Measurements from ENCODE around the gene TSPAN15. TPM values are rescaled to one million over a fixed set of nuclear protein-coding genes. Genes with fewer than 3 reads are reported as not detected.
"Not testable (repeated sequence)": the region's sequence is repeated elsewhere in the genome, so short reads cannot be mapped to it uniquely, and the experiment has no call there.

The TSPAN15 gene
- total RNA-seq, 4 donors from 2014 or later, result 97.7 to 152 (median 148) TPM

DNA sequence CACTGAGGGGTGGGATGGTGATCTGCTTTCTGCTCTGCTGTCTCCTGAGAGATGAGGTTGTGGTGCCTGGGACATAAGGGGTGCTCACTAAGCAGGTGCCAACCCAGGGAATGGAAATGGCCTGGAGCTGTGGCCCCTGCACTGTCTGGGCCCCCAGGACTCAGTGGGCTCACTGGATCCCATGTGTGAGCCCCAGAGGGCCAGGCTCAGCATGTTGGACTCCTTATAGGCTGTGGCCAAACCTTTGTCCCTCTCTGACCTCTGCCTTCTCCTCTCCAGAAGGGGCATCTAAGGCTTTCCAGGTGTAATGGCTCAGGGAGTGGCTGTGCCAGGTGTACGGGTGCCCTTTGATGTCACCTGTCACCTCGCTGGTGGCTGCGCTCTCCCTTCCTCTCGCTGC lies 65.5 kb downstream of the TSPAN15 start:
- no peak overlapping the region for H3K27ac ChIP-seq
- intact Hi-C loops (cut with DNase I; ENCODE audit: low total_unique reads) (loop anchor here (5.0 kb wide), 1 partner anchor 121 kb away; no protein-coding TSS in a partner anchor), in situ Hi-C loops (cut with MboI; ENCODE audit: low pct_ligation_motif_present in 1 of 4, low pct_unique_long_range_greater_than_20kb in 1 of 4, low sequenced_read_pairs in 3 of 4) (loop anchor here (5.0 to 25.0 kb wide), 4 partner anchors 121 to 279 kb away; partner anchors contain the start of gene FAM241B (in 1 of the 4))
- H3K27me3 ChIP-seq, result no peaks in the 10 kb centered on the region
- H3K4me3 ChIP-seq, result no peak overlapping the region
- H3K9me3 ChIP-seq, result no peaks in the 10 kb centered on the region
- TF ChIP-seq EP300 (IDR thresholded peaks at IDR 0.05; ENCODE audit: low read depth) (no peak), POLR2A (IDR thresholded peaks at IDR 0.05) (no peak), POLR2AphosphoS5 (IDR thresholded peaks at IDR 0.05) (no peak)
- TF ChIP-seq, protein P1, sequence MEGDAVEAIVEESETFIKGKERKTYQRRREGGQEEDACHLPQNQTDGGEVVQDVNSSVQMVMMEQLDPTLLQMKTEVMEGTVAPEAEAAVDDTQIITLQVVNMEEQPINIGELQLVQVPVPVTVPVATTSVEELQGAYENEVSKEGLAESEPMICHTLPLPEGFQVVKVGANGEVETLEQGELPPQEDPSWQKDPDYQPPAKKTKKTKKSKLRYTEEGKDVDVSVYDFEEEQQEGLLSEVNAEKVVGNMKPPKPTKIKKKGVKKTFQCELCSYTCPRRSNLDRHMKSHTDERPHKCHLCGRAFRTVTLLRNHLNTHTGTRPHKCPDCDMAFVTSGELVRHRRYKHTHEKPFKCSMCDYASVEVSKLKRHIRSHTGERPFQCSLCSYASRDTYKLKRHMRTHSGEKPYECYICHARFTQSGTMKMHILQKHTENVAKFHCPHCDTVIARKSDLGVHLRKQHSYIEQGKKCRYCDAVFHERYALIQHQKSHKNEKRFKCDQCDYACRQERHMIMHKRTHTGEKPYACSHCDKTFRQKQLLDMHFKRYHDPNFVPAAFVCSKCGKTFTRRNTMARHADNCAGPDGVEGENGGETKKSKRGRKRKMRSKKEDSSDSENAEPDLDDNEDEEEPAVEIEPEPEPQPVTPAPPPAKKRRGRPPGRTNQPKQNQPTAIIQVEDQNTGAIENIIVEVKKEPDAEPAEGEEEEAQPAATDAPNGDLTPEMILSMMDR (IDR thresholded peaks at IDR 0.05), result no peak
- 43% methylated on average over 4 of the region's 4 CpGs; no CpG with 5 or more reads in 1 of the 2 donors for WGBS, 2 donors (ENCODE audit: low coverage in 1 of 2)
- DNase-seq, result no peak
- peaks cover 0 to 6% (median 0%) of the 10 kb centered on the region in 4 donors for H3K36me3 ChIP-seq
- no peaks in the 10 kb centered on the region for H3K4me1 ChIP-seq

GRCh38 chr10:69517271-69517848 lies 66.1 kb downstream of the TSPAN15 start:
- no peaks in the 10 kb centered on the region for H3K9me3 ChIP-seq
- TF ChIP-seq POLR2A (IDR thresholded peaks at IDR 0.05) (no peak), EP300 (IDR thresholded peaks at IDR 0.05; ENCODE audit: low read depth) (no peak), POLR2AphosphoS5 (IDR thresholded peaks at IDR 0.05) (no peak)
- TF ChIP-seq, protein P1 (IDR thresholded peaks at IDR 0.05), result no peak
- no peaks in the 10 kb centered on the region for H3K27me3 ChIP-seq
- 83% methylated on average over 9 of the region's 9 CpGs; no CpG with 5 or more reads in 1 of the 2 donors for WGBS, 2 donors (ENCODE audit: low coverage in 1 of 2)
- no peak overlapping the region for H3K4me3 ChIP-seq
- H3K27ac ChIP-seq, result no peak overlapping the region
- peaks cover 0 to 6% (median 0%) of the 10 kb centered on the region in 4 donors for H3K36me3 ChIP-seq
- DNase-seq, result no peak
- H3K4me1 ChIP-seq, result no peaks in the 10 kb centered on the region
- in situ Hi-C loops (cut with MboI; ENCODE audit: low pct_ligation_motif_present in 1 of 4, low pct_unique_long_range_greater_than_20kb in 1 of 4, low sequenced_read_pairs in 3 of 4) (loop anchor here (5.0 to 25.0 kb wide), 4 partner anchors 120 to 280 kb away; partner anchors contain the start of gene FAM241B (in 1 of the 4)), intact Hi-C loops (cut with DNase I; ENCODE audit: low total_unique reads) (loop anchor here (5.0 kb wide), 1 partner anchor 120 kb away; no protein-coding TSS in a partner anchor)

DNA sequence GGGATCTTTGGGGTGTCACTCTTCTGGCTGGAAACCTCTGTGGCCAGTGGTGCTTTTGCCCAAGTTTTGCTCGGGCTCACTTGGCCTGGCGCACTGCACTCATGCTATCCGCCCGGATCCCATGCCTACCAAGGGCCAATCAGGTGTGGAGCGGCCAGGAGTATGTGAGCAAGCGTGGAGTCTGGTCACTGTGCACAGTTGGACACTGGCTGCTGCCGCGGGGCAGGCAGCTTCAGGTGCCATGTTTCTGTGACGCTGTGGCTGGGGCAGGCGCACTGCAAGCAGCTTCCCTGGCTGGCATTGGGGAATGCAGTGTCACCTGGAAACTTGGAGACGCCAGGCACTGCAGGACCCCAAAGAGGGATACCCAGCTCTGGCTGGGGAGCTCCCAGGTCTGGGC lies 76.7 kb downstream of the TSPAN15 start:
- Histone ChIP-seq H3K36me3 (no peaks in the 10 kb centered on the region), H3K4me3 (no peak overlapping the region), H3K27me3 (no peaks in the 10 kb centered on the region), H3K9me3 (no peaks in the 10 kb centered on the region), H3K27ac (no peak overlapping the region), H3K4me1 (no peaks in the 10 kb centered on the region)
- in situ Hi-C loops (cut with MboI; ENCODE audit: low pct_ligation_motif_present in 1 of 4, low pct_unique_long_range_greater_than_20kb in 1 of 4, low sequenced_read_pairs in 3 of 4), result no loop called here
- no peak for DNase-seq
- 88 to 94% methylated on average over 3 of the region's 11 CpGs for WGBS, 2 donors (ENCODE audit: low coverage in 1 of 2)
- TF ChIP-seq POLR2A (IDR thresholded peaks at IDR 0.05) (no peak), EP300 (IDR thresholded peaks at IDR 0.05; ENCODE audit: low read depth) (no peak), POLR2AphosphoS5 (IDR thresholded peaks at IDR 0.05) (no peak)
- TF ChIP-seq, protein P1 (IDR thresholded peaks at IDR 0.05), result no peak
- intact Hi-C loops (cut with DNase I; ENCODE audit: low total_unique reads), result loop anchor here (5.0 kb wide), 1 partner anchor 84 kb away; no protein-coding TSS in a partner anchor

DNA sequence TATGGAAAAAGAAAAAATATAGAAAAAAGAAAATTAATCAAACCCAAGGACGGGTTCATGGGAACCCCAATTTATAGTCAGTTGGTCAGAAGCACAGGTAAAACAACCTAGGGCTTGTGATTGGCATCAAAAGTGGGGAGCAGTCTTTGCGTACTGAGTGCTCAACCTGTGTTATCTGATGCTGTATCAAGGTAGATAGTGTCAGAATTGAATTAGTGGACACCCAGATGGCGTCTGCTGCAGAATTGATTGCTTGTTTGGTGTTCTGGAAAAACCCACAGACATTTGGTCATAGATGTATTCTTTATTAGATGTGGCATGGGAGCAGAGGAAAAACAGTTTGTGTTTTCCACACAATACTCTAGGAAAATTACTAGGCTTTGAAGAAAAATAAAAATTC lies 82.4 kb downstream of the TSPAN15 start:
- H3K9me3 ChIP-seq, result no peaks in the 10 kb centered on the region
- TF ChIP-seq EP300 (IDR thresholded peaks at IDR 0.05; ENCODE audit: low read depth) (no peak), POLR2A (IDR thresholded peaks at IDR 0.05) (no peak), POLR2AphosphoS5 (IDR thresholded peaks at IDR 0.05) (no peak)
- TF ChIP-seq, protein P1 (IDR thresholded peaks at IDR 0.05), result no peak
- intact Hi-C loops (cut with DNase I; ENCODE audit: low total_unique reads), result no loop called here
- no peak overlapping the region for H3K27ac ChIP-seq
- 75 to 86% methylated on average over 2 to 3 of the region's 3 CpGs for WGBS, 2 donors (ENCODE audit: low coverage in 1 of 2)
- no peak for DNase-seq
- H3K4me3 ChIP-seq, result no peak overlapping the region
- H3K36me3 ChIP-seq, result no peaks in the 10 kb centered on the region
- H3K27me3 ChIP-seq, result no peaks in the 10 kb centered on the region
- in situ Hi-C loops (cut with MboI; ENCODE audit: low pct_ligation_motif_present in 1 of 4, low pct_unique_long_range_greater_than_20kb in 1 of 4, low sequenced_read_pairs in 3 of 4), result no loop called here
- no peaks in the 10 kb centered on the region for H3K4me1 ChIP-seq

DNA sequence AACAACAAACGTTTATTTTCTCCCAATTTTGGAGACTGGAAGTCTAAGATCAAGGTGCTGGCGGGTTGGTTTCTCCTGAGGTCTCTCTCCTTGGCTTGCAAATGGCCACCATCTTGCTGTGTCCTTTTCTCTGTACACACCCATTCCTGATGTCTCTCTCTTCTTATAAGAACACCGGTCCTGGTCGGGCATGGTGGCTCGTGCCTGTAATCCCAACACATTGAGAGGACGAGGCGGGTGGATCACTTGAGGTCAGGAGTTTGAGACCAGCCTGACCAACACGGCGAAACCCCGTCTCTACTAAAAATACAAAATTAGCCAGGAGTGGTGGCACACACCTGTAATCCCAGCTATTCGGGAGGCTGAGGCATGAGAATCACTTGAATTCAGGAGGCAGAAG lies 85.3 kb downstream of the TSPAN15 start:
- 60 to 92% methylated on average over 1 to 11 of the region's 11 CpGs for WGBS, 2 donors (ENCODE audit: low coverage in 1 of 2)
- H3K4me1 ChIP-seq; DNase-seq; H3K36me3 ChIP-seq; H3K4me3 ChIP-seq; H3K27me3 ChIP-seq; H3K27ac ChIP-seq; in situ Hi-C loops (cut with MboI; ENCODE audit: low pct_ligation_motif_present in 1 of 4, low pct_unique_long_range_greater_than_20kb in 1 of 4, low sequenced_read_pairs in 3 of 4); intact Hi-C loops (cut with DNase I; ENCODE audit: low total_unique reads); H3K9me3 ChIP-seq: not testable (repeated sequence)
